Stimulated activated CD8-positive, alpha-beta memory T cell treated with anti-CD3 and anti-CD28 coated beads, Interleukin-7, amount 100 ng/mL, for 1 hour (primary cell): ENCODE data around the gene USP17L13.
"Not testable (repeated sequence)": the region's sequence is repeated elsewhere in the genome, so short reads cannot be mapped to it uniquely, and the experiment has no call there.

Source experiments
- DNase-seq, 2 donors: peaks; one replicate each; pipeline ENCODE4 v3.0.0-alpha.2; 2020; ENCODE audit warnings: low read depth in 2 of 2

The USP17L13 gene

GRCh38 chr4:9224596-9224995 is at the start of gene USP17L13:
Gene USP17L13 (plus strand): TSS chr4:9224896. CDS start chr4:9224896, 0 bp downstream.
- DNase-seq, result not testable (repeated sequence)

- DNase-seq, result not testable (repeated sequence)
Measured at GRCh38 chr4:9210357-9210756, 14.3 kb upstream of the USP17L13 start, which contains the start of gene USP17L10. Gene USP17L10 (plus strand): TSS chr4:9210657. CDS start chr4:9210657, 0 bp downstream.

GRCh38 chr4:9214701-9215100 is 10.0 kb upstream of the USP17L13 start:
- not testable (repeated sequence) for DNase-seq

DNA sequence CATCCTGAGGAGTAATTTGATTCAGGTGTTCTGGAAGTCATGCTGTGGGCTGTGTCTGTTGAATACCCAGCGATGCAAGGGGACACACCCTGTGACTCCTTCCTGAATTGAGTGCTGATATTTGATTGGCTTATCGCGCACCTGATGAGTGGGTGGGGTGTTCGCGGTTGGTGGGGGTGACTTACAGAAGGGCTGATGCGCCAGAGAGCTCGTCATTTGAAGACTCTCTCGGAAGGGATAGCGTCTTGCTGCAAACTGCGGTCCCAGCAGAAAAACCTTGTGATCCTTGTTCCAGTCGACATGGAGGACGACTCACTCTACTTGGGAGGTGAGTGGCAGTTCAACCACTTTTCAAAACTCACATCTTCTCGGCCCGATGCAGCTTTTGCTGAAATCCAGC is 9.6 kb upstream of the USP17L13 start, which contains the start of gene USP17L11:
Gene USP17L11, plus strand, starts transcription at position 301 of the 400 bp plus-strand sequence. Its CDS starts 0 bp downstream, at position 301.
- not testable (repeated sequence) for DNase-seq

DNA sequence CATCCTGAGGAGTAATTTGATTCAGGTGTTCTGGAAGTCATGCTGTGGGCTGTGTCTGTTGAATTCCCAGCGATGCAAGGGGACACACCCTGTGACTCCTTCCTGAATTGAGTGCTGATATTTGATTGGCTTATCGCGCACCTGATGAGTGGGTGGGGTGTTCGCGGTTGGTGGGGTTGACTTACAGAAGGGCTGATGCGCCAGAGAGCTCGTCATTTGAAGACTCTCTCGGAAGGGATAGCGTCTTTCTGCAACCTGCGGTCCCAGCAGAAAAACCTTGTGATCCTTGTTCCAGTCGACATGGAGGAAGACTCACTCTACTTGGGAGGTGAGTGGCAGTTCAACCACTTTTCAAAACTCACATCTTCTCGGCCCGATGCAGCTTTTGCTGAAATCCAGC is 4.8 kb upstream of the USP17L13 start, which contains the start of gene USP17L12:
Gene USP17L12, plus strand, starts transcription at position 301 of the 400 bp plus-strand sequence. Its CDS starts 0 bp downstream, at position 301.
- DNase-seq, result not testable (repeated sequence)

- DNase-seq, result not testable (repeated sequence)
Measured at GRCh38 chr4:9230249-9230648, 5.6 kb downstream of the USP17L13 start.

DNA sequence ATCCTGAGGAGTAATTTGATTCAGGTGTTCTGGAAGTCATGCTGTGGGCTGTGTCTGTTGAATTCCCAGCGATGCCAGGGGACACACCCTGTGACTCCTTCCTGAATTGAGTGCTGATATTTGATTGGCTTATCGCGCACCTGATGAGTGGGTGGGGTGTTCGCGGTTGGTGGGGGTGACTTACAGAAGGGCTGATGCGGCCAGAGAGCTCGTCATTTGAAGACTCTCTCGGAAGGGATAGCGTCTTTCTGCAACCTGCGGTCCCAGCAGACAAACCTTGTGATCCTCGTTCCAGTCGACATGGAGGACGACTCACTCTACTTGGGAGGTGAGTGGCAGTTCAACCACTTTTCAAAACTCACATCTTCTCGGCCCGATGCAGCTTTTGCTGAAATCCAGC is 9.4 kb downstream of the USP17L13 start, which contains the start of gene USP17L15:
Gene USP17L15, plus strand, starts transcription at position 301 of the 400 bp plus-strand sequence. Its CDS starts 0 bp downstream, at position 301.
- DNase-seq, result not testable (repeated sequence)

GRCh38 chr4:9238461-9238860 is 13.8 kb downstream of the USP17L13 start:
- not testable (repeated sequence) for DNase-seq

DNA sequence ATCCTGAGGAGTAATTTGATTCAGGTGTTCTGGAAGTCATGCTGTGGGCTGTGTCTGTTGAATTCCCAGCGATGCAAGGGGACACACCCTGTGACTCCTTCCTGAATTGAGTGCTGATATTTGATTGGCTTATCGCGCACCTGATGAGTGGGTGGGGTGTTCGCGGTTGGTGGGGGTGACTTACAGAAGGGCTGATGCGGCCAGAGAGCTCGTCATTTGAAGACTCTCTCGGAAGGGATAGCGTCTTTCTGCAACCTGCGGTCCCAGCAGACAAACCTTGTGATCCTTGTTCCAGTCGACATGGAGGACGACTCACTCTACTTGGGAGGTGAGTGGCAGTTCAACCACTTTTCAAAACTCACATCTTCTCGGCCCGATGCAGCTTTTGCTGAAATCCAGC is 18.9 kb downstream of the USP17L13 start, which contains the start of gene USP17L17:
Gene USP17L17, plus strand, starts transcription at position 301 of the 400 bp plus-strand sequence. Its CDS starts 0 bp downstream, at position 301.
- not testable (repeated sequence) for DNase-seq

DNA sequence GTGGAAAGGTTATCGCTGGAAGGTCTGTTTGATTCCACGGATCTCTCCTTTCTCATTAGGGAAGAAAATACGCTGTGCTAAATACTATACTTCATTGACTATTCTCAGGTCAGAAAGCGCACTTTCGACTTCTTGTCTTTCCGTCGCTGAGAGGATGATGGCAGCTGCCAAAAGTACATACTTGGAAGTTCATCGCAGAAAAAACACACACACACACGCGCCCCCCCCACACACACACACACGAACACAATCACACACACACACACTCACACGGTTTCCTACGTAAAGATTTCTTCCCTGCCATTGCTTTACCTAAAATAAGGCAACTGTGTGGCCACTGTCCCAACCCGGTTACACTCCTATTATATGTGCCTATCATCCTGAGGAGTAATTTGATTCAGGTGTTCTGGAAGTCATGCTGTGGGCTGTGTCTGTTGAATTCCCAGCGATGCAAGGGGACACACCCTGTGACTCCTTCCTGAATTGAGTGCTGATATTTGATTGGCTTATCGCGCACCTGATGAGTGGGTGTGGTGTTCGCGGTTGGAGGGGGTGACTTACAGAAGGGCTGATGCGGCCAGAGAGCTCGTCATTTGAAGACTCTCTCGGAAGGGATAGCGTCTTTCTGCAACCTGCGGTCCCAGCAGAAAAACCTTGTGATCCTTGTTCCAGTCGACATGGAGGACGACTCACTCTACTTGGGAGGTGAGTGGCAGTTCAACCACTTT is 23.4 kb downstream of the USP17L13 start, which contains the start of gene USP17L18:
Gene USP17L18, plus strand, starts transcription at position 678 of the 728 bp plus-strand sequence. Its CDS starts 0 bp downstream, at position 678.
- DNase-seq, result not testable (repeated sequence)

DNA sequence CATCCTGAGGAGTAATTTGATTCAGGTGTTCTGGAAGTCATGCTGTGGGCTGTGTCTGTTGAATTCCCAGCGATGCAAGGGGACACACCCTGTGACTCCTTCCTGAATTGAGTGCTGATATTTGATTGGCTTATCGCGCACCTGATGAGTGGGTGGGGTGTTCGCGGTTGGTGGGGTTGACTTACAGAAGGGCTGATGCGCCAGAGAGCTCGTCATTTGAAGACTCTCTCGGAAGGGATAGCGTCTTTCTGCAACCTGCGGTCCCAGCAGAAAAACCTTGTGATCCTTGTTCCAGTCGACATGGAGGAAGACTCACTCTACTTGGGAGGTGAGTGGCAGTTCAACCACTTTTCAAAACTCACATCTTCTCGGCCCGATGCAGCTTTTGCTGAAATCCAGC is 28.4 kb downstream of the USP17L13 start, which contains the start of gene USP17L19:
Gene USP17L19, plus strand, starts transcription at position 301 of the 400 bp plus-strand sequence. Its CDS starts 0 bp downstream, at position 301.
- not testable (repeated sequence) for DNase-seq

GRCh38 chr4:9257824-9258223 is 33.1 kb downstream of the USP17L13 start, which contains the start of gene USP17L20:
Gene USP17L20 (plus strand): TSS chr4:9258124. CDS start chr4:9258124, 0 bp downstream.
- not testable (repeated sequence) for DNase-seq

DNA sequence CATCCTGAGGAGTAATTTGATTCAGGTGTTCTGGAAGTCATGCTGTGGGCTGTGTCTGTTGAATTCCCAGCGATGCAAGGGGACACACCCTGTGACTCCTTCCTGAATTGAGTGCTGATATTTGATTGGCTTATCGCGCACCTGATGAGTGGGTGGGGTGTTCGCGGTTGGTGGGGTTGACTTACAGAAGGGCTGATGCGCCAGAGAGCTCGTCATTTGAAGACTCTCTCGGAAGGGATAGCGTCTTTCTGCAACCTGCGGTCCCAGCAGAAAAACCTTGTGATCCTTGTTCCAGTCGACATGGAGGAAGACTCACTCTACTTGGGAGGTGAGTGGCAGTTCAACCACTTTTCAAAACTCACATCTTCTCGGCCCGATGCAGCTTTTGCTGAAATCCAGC is 37.9 kb downstream of the USP17L13 start, which contains the start of gene USP17L21:
Gene USP17L21, plus strand, starts transcription at position 301 of the 400 bp plus-strand sequence. Its CDS starts 0 bp downstream, at position 301.
- not testable (repeated sequence) for DNase-seq

DNA sequence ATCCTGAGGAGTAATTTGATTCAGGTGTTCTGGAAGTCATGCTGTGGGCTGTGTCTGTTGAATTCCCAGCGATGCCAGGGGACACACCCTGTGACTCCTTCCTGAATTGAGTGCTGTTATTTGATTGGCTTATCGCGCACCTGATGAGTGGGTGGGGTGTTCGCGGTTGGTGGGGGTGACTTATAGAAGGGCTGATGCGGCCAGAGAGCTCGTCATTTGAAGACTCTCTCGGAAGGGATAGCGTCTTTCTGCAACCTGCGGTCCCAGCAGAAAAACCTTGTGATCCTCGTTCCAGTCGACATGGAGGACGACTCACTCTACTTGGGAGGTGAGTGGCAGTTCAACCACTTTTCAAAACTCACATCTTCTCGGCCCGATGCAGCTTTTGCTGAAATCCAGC is 42.6 kb downstream of the USP17L13 start, which contains the start of gene USP17L22:
Gene USP17L22, plus strand, starts transcription at position 301 of the 400 bp plus-strand sequence. Its CDS starts 0 bp downstream, at position 301.
- DNase-seq, result not testable (repeated sequence)

DNA sequence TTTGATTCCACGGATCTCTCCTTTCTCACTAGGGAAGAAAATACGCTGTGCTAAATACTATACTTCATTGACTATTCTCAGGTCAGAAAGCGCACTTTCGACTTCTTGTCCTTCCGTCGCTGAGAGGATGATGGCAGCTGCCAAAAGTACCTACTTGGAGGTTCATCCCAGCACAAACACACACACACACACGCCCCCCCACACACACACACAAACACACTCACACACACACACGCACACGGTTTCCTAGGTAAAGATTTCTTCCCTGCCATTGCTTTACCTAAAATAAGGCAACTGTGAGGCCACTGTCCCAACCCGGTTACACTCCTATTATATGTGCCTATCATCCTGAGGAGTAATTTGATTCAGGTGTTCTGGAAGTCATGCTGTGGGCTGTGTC is 47.0 kb downstream of the USP17L13 start:
- not testable (repeated sequence) for DNase-seq
